HG02884 (cell line): ENCODE results near the gene GEMIN2.
A peak's percentile ranks its signal among the peaks of the same experiment; 100 is the strongest.
"Not testable (repeated sequence)": the region's sequence is repeated elsewhere in the genome, so short reads cannot be mapped to it uniquely, and the experiment has no call there.

ENCODE experiments used
- ATAC-seq: cut with Tn5 transposase; IDR thresholded peaks from one replicate; pipeline ENCODE4 v1.9.1; 2021; ENCODE audit warnings: mild to moderate bottlenecking, moderate library complexity; ENCODE audit not compliant: unreplicated experiment

GEMIN2 gene, protein sequence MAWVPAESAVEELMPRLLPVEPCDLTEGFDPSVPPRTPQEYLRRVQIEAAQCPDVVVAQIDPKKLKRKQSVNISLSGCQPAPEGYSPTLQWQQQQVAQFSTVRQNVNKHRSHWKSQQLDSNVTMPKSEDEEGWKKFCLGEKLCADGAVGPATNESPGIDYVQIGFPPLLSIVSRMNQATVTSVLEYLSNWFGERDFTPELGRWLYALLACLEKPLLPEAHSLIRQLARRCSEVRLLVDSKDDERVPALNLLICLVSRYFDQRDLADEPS

DNA sequence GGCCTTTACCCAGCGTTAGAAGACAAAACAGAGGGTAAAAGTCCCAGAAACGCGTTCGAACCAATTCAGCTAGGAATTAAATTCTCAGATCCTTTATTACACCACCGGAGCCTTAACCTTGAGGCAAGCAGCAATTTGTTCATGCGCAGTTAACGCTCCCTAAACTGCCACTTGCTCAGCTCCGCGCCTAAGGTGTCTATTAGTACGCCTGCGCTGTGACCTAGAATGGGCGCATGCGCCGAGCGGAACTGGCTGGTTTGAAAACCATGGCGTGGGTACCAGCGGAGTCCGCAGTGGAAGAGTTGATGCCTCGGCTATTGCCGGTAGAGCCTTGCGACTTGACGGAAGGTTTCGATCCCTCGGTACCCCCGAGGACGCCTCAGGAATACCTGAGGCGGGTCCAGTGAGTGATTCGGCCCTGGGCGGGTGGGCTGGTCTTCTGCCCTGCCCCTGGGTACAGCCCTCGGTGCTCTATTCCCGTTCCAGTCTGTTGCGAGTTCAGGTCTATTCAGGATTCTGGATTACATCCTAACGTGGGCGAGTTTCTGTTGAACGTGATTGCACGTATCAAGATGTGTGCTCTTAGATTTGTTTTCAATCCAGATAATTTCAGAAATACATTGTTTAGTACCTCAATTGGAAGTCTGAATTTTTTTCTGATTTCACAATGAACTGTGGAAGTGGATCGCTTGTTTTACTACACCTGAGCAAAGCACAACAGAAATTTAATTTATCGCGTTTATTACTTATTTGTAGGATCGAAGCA, at the start of gene GEMIN2:
GEMIN2 (plus strand) TSS at position 251 of the 766 bp plus-strand sequence; CDS start at position 267, 16 bp downstream.
- ATAC-seq: peak; percentile 84

- not testable (repeated sequence) for ATAC-seq
Measured at GRCh38 chr14:39069169-39069805, 44.8 kb upstream of the GEMIN2 start.

- ATAC-seq: no peak
Measured at GRCh38 chr14:39069923-39070322, 44.2 kb upstream of the GEMIN2 start.

DNA sequence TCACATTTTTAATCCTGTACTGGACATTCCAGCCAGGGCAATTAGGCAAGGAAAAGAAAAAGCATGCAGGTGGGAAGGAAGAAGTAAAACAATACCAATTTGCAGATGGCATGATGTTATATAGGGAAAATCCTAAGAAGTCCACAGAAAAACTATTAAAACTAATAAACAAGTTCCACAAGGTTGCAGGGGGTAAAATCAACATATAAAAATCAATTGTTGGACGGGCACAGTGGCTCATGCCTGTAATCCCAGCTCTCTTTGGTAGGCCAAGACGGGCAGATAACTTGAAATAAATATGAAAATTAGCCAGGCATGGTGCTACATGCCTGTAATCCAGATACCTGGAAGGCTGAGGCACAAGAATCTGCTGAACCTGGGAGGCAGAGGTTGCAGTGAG, 43.0 kb upstream of the GEMIN2 start:
- no peak for ATAC-seq

GRCh38 chr14:39080886-39081285, 33.2 kb upstream of the GEMIN2 start:
- no peak for ATAC-seq

DNA sequence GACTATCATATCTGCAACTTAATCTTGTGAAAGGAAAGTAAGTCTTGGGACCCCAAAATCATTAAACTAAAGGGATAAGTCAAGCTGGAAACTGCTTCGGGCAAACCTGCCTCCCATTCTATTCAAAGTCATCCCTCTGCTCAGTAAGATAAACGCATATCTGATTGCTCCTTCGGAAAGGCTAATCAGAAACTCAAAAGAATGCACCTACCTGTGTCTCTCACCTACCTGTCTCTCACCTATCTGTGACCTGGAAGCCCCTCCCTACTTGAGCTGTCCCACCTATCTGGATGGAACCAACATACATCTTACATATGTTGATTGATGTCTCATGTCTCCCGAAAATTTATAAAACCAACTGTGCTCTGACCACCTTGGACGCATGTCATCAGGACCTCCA, 31.0 kb upstream of the GEMIN2 start:
- no peak for ATAC-seq

DNA sequence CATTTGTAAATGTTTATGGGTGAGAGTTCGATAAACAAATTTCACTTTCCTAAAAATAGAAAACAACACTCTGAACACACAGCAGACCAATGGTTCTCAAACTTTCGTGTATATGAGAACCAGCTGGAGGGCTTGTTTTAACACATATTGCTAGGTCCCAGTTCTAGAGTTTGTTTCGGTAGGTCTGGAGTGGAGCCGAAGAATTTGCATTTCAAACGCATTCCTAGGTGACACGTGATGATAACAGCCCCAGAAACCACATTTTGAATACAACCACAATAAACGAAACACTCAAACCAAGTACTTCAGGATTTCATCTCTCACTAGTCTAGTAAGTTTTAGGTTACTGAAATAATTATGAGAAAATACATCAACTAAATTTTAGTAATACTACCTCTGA, 28.2 kb upstream of the GEMIN2 start:
- ATAC-seq: no peak

GRCh38 chr14:39087493-39087892, 26.6 kb upstream of the GEMIN2 start:
- no peak for ATAC-seq

DNA sequence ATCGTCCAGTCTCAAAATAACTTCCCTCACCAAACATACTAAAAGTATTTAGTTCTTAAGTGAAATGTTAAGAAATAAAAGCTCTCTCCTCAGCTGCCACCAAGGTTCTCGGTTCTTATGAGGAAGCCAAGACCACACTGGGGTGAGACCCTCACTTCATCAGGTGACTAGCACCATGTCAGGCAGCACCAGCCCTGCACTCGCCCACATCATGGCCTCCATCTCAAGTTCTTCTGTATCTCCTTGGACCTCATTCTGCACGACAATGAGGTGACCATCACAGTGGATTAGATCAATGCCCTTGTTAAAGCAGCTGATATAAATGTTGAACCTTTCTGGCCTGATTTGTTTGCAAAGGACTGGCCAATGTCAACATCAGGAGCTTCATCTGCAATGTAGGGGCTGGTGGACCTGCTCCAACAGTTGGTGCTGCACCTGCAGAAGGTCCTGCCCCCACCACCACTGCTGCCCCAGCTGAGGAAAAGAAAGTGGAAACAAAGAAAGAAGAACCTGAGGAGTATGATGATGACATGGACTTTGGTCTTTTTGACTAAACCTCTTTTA, 23.5 kb upstream of the GEMIN2 start:
- no peak for ATAC-seq

DNA sequence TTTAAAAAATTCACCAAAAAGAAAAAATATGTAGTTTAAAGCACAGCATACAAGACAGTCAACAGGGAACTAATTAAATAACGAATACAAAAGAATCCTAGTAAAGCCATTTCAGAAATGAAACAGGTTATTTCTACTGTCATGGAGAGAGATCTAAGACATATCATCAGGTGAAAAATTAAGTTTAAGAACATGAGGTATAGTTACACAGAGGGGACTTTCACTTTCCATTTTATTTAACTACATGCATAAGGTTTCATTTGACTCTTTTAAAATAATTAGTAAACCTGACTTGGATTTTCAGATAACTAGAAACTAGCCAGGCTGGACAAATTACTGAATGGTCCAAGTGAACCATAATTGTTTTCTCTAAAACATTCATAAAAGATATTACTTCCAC, 22.4 kb upstream of the GEMIN2 start:
- no peak for ATAC-seq

DNA sequence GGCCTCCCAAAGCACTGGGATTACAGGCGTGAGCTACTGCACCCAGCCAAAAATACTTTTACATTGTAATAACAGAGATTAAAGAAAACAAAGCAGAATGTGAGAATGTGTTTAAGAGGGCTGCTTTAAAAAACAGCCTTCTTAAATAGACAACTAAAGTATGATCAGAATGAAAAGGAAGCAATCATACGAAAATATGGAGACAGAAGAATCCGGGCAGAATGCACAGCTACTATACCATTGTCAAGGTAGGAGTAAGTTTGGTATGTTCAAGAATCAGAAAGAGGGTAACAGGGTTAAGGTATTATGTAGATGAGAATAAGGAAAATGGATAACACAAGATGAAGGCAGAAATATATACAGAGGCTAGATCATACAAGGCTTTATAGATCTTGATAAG, 19.6 kb upstream of the GEMIN2 start:
- no peak for ATAC-seq

- ATAC-seq: peak; percentile 53
Measured at GRCh38 chr14:39097159-39097558, 17.0 kb upstream of the GEMIN2 start.

- not testable (repeated sequence) for ATAC-seq
Measured at GRCh38 chr14:39099215-39099614, 14.9 kb upstream of the GEMIN2 start.

DNA sequence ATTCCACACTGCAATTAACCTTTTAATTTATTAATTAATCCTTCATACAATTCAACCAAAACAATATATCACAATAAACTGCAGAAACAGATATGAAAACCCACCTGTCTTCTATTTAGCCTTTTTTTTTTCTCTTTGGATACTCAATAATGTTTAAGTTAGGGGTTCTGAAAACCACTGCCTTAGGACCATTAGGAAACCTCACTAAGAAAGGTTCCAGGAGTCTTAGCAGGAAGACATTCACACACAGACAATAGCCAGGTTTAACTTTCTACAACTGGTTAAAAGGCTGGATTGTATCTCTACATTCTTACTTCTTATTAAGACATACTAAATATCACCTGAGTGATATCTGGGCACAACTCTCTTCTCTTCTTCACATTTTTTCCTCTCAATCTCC, 14.4 kb upstream of the GEMIN2 start:
- ATAC-seq: no peak

GRCh38 chr14:39102265-39102968, 11.7 kb upstream of the GEMIN2 start:
- ATAC-seq: peak; percentile 4

GRCh38 chr14:39102969-39103957, 10.9 kb upstream of the GEMIN2 start, which contains the start of gene SEC23A:
Gene SEC23A, minus strand, starts transcription at chr14:39103235. Its CDS starts 7,117 bp downstream, at chr14:39096118.
- ATAC-seq: peak; percentile 88

DNA sequence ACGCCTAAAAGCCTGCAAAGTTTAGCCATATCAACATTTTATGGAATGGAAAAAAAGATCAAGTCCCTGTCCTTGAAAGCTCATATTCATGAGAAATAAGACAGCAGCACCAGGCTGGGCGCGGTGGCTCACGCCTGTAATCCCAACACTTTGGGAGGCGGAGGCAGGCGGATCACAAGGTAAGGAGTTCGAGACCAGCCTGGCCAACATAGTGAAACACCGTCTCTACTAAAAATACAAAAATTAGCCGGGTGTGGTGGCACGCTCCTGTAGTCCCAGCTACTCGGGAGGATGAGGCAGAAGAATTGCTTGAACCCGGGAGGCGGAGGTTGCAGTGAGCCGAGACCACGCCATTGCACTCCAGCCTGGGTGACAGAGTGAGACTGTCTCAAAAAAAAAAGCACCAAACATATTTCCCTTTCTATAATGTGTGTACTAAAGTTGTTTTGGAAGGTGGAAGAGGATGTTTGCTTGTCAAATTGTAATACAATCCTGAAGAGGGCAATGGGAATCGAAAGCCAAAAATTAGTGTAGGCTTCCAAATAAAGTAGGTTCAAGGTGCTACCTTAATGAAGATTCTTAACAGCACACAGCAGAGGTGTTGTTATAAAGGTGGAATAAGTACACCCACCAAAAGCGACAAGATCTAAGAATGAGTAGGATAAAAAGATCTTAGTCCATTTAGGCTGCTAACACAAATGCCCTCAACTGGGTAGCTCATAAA, 9.9 kb upstream of the GEMIN2 start:
- not testable (repeated sequence) for ATAC-seq

DNA sequence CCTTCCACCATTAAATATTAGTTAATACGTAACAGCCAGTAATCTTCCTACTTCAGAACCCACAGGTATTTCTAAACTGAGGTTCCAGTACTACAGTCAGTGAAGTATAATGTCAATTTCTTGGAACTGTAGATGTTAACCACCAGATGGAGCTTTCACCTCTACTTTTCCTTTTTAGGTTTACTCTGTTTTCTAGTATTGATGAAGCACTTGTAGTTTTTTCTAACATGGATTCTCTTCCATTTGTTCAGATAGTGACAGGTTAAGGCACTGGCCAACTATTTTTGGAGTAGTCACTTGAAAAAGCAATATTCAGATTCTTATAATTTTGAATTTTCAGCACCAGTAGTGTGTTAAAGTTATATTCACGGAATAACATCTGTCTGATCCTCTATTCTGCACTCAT, 6.5 kb upstream of the GEMIN2 start:
- peak; percentile 21 for ATAC-seq

DNA sequence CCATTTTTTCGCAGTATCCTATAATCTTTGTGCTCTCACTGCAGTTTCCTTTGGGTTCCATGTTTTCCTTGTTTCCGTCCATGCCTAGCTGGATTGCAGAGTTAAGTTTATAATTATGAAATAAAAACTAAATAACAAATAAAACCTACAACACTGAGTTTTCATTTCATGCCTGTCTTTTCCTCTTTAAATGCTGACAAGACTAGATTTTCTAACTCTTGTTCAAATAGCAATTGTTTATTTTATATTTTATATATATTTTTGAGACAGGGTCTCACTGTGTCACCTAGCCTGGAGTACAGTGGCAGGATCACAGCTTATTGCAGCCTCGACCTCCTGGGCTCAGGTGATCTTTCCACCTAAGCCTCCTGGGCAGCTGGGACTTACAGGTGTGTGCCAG, 5.3 kb upstream of the GEMIN2 start:
- ATAC-seq: no peak
